Effector memory CD4-positive, alpha-beta T cell (primary cell): ENCODE measurements around the gene PEAK3.

Source experiments
- DNase-seq, 3 donors: peaks; one replicate each; pipeline ENCODE4 v3.0.0-alpha.2; 2020
- H3K27ac ChIP-seq: 2 replicates; pipeline ENCODE4 v1.7.0; 2013; ENCODE audit warnings: mild to moderate bottlenecking, low read length, moderate library complexity; ENCODE audit not compliant: insufficient read depth, poor library complexity, severe bottlenecking
- H3K27me3 ChIP-seq: replicated peaks from 2 replicates; pipeline ENCODE4 v1.7.0; 2013; ENCODE audit warnings: mild to moderate bottlenecking, low read length; ENCODE audit not compliant: insufficient read depth, control insufficient read depth, poor library complexity, severe bottlenecking
- H3K36me3 ChIP-seq: 2 replicates; pipeline ENCODE4 v1.7.0; 2013; ENCODE audit warnings: mild to moderate bottlenecking, low read length, moderate library complexity; ENCODE audit not compliant: control insufficient read depth, insufficient read depth
- H3K4me1 ChIP-seq: 2 replicates; pipeline ENCODE4 v1.7.0; 2013; ENCODE audit warnings: low read length, mild to moderate bottlenecking; ENCODE audit not compliant: control insufficient read depth, insufficient read depth, poor library complexity, severe bottlenecking
- H3K4me3 ChIP-seq: 2 replicates; pipeline ENCODE4 v1.7.0; 2013; ENCODE audit warnings: low read length, low read depth, mild to moderate bottlenecking; ENCODE audit not compliant: insufficient read depth, poor library complexity, severe bottlenecking
- H3K9me3 ChIP-seq: 2 replicates; pipeline ENCODE4 v1.7.0; 2013; ENCODE audit warnings: mild to moderate bottlenecking, low read length, moderate library complexity; ENCODE audit not compliant: control insufficient read depth
- total RNA-seq, 3 donors: gene quantifications; one replicate each; lab custom pipeline; 2026; lab: John Stamatoyannopoulos, UW

Gene PEAK3, protein sequence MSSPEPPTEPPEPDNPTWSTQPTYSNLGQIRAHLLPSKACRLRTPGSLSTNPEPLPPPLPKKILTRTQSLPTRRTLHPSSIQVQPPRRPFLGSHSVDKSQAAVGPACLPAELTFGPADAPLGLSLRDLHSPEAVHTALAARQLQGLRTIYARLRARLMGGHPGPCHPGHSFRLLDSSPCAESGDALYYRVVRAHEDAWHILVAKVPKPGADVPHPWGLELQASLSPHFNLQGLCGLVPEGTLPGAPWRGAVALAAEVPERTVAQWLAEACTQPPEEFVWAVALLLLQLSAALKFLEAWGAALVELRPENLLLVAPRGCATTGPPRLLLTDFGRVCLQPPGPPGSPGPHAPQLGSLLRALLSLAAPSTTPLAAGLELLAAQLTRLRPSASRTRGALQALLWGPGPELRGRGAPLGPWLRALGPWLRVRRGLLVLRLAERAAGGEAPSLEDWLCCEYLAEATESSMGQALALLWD
- total RNA-seq: 0.17 to 0.19 (median 0.17) reads per million in 3 donors

DNA sequence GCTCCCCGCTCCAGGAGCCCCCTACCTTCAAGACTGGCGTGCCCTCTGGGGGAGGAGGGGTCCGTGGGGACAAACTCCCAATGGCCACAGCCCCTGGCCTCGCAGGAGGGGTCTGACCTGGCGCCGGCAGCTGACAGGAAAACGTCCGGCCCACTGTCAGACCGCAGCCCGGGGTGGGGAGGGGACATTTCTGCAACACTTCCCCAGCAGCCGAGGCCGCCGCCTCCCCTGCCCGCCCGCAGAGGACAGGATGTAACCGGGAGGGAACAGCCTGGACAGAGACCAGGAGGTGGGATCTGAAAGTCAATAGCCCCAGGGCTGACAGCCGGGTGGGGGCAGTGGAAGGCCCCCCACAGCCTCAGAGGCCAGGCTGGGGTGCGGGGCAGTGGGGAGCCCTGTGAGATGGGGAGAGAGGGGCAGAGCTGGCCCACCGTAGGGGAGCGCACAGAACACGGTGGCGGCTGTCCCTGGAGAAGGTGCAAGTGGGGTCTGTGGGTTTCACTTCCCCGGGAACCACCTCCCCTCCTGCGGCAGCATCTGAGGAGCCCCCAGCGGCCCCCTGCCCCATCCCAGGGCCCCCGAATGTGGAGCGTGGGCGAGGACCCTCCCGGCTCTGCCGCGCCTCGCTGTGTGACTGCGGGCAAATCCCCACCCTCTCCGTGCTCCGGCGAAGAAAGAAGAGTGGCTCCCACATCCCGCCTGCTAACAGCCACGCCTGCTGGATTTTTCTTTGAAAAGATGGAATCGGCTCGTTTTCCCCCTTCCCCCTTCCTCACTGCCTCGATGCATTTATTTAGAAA is at the start of gene PEAK3:
TSS of gene PEAK3 (minus strand) at position 114 of the 800 bp plus-strand sequence. CDS start 1,244 bp downstream, outside the sequence.
- H3K27me3 ChIP-seq: no peaks in the 10 kb centered on the region
- H3K4me1 ChIP-seq: peaks cover 8% of the 10 kb centered on the region
- H3K27ac ChIP-seq: no peak within 1 kb of the TSS
- no peak for DNase-seq
- H3K36me3 ChIP-seq: no peaks in the 10 kb centered on the region
- H3K9me3 ChIP-seq: no peaks in the 10 kb centered on the region
- peak within 1 kb of the TSS; percentile 15 for H3K4me3 ChIP-seq

DNA sequence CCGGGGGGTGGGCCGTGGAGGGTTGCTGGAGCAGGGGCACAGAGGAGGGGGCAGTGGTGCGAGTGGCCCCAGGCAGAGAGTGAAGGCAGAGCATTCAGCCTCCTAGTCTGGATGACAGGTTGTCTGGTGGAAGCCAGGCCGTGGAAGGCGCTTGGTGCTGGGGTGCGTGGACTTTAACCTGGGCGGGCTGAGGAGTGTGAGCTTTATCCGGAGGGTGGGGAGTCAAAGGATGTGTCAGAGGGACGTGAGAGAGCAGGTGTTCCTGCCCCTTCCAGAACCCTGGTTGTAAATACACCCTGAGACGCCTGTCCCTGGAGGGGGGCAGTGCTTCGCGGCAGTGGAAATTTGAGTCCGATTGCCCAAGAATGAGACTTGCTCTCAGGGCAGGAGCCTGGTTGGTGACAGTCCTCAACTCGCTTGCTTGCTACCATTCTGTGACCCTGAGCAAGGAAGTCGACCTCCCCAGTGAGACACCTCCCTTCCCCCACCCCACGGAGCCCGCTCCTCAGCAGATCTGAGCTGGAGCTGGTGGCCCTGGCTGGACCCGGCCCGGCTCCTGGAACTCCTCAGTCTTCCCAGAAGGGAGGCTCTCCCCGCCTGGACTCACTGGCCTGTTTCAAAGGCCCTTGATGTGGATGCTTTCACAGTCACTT is 48.8 kb upstream of the PEAK3 start:
- H3K9me3 ChIP-seq: no peaks in the 10 kb centered on the region
- no peak overlapping the region for H3K4me3 ChIP-seq
- H3K36me3 ChIP-seq: peaks cover 2% of the 10 kb centered on the region
- peaks cover 29% of the 10 kb centered on the region for H3K4me1 ChIP-seq
- H3K27me3 ChIP-seq: no peaks in the 10 kb centered on the region
- no peak overlapping the region for H3K27ac ChIP-seq
- no peak for DNase-seq

DNA sequence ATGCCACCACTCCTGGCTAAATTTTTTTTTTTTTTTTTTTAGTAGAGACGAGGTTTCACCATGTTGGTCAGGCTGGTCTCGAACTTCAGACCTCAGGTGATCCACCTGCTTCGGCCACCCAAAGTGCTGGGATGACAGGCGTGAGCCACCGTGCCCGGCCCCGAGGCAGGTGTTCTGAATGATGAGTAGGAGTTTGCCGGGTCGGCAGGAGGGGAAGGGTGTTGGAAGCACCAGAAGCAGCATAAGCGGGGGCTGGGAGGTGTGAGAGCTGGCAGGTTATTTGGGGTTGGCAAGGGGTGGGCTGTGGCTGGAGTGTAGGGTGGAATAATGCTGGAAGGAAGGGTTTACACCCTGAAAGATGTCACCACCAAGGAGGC is 48.3 kb upstream of the PEAK3 start:
- Histone ChIP-seq H3K27me3 (no peaks in the 10 kb centered on the region), H3K36me3 (peaks cover 4% of the 10 kb centered on the region), H3K4me1 (peaks cover 29% of the 10 kb centered on the region), H3K27ac (no peak overlapping the region), H3K9me3 (no peaks in the 10 kb centered on the region), H3K4me3 (no peak overlapping the region)
- DNase-seq: no peak

DNA sequence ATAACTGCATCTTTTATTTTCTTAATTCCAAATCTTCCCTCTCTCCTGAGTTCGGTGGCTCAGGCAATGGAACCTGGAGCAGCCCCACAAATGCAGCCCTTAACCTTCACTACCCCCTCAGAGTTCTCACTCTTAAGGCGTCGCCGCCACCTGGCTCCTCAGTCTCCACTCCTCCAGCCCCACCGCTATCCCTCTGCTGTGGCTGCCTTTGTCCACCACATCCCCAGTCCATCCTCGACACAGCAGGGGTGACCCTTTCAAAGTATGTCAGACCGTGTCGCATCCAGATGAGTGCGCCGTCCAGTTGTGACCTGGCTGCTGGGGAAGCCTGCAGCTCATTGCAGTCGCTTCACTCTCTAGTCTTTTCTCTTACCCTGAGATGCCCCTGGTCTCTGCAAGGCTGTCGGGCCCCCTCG is 47.5 kb upstream of the PEAK3 start:
- H3K27ac ChIP-seq: no peak overlapping the region
- DNase-seq: no peak
- peak overlapping the region; percentile 92 for H3K4me3 ChIP-seq
- H3K4me1 ChIP-seq: peaks cover 29% of the 10 kb centered on the region
- H3K27me3 ChIP-seq: no peaks in the 10 kb centered on the region
- H3K36me3 ChIP-seq: peaks cover 6% of the 10 kb centered on the region
- no peaks in the 10 kb centered on the region for H3K9me3 ChIP-seq

DNA sequence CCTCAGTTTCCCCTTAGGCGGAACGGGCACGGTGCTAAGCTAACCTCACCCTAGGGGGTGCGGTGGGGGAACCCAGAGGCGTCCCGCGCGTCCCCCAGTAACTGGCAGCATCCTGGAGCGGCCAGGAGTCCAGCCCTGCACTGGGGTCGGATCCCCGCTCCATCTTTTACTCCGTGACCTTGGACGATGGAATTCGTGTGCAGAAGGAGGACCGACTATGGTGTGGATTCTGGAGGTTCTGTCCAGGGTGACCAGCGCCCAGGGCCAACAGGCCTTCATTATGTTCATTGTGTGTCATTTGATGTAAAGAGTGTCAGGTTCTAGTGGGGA is 47.1 kb upstream of the PEAK3 start:
- H3K27ac ChIP-seq: peak overlapping the region; percentile 74

DNA sequence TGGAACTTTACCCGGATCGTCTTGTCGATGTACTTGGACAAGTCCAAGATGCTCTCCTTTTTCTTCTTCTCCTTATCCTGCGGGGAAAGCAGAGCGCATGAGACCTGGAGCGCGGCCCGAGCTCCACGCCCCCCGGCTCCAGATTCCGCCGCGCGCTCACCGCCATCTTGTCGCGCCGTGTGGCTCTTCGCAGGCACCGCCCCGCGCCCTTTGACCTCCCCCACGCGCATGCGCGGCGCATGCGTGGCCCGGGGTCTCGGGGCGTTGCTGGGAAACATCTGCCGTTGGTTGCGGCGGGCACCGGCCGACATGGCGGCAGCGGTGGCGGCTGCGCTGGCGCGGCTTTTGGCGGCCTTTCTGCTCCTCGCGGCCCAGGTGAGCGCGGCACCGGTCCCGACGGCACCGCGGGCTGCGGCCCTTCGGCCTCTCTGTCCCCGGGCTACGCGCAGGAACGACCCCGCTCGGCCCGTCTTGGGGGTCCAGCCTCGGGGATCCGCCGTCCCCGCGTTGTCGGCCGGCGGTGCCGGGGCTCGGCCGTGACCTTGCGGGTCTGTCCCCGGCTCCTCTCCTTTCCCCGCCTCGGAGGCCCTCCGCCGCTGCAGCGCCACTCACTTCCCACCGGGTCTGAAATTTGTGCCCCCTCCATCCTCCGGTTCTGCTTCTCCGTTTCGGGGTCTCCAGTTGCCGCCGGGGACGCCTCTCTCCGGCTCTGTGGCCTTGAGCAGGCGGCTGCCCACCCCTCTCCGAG is 46.6 kb upstream of the PEAK3 start, which contains the start of the genes LSM7 and SPPL2B:
TSS of gene LSM7 (minus strand) at position 186 of the 748 bp plus-strand sequence. CDS start at position 166, 20 bp downstream.
TSS of gene SPPL2B (plus strand) at position 284 of the 748 bp plus-strand sequence. CDS start at position 310, 26 bp downstream.
- DNase-seq: peak; percentile 86 to 90 (median 89)
- Histone ChIP-seq H3K9me3 (no peaks in the 10 kb centered on the region), H3K27me3 (no peaks in the 10 kb centered on the region), H3K36me3 (peaks cover 15% of the 10 kb centered on the region), H3K27ac (peak within 1 kb of the TSS; percentile 74), H3K4me1 (peaks cover 29% of the 10 kb centered on the region), H3K4me3 (peak within 1 kb of the TSS; percentile 92)

More for the DNA sequence above, 47.1 kb upstream of the PEAK3 start:
- peaks cover 10% of the 10 kb centered on the region for H3K36me3 ChIP-seq
- H3K4me1 ChIP-seq: peaks cover 29% of the 10 kb centered on the region
- no peak for DNase-seq
- no peaks in the 10 kb centered on the region for H3K9me3 ChIP-seq
- H3K4me3 ChIP-seq: peak overlapping the region; percentile 92
- no peaks in the 10 kb centered on the region for H3K27me3 ChIP-seq

DNA sequence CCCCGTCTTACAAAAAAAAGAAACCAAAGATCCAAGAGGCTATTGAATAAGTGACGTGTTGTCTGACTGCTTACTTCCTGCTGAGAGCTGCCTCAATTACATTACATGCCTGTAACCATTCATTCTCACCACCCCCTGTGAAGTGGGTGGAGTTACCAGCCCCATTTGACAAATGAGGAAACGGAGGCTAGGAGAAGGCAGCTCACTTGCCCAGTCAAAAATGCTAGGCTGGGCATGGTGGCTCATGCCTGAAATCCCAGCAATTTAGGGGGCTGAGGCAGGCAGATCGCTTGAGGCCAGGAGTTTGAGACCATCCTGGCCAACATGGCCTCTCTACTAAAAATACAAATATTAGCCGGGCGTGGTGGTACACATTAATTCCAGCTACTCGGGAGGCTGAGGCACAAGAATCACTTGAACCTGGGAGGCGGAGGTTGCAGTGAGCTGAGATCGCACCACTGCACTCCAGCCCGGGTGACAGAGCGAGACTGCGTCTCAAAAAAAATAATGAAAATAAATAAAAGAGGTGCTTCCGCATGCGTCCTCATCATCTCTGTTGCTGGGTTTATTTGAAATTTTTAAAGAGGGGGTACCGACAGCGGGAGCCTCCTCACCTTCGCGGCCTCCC is 45.9 kb upstream of the PEAK3 start:
- Histone ChIP-seq H3K4me3 (peak overlapping the region; percentile 92), H3K9me3 (no peaks in the 10 kb centered on the region), H3K4me1 (peaks cover 29% of the 10 kb centered on the region), H3K27me3 (no peaks in the 10 kb centered on the region), H3K36me3 (peaks cover 19% of the 10 kb centered on the region), H3K27ac (peak overlapping the region; percentile 74)
- peak; percentile 15 to 47 (median 31) for DNase-seq

DNA sequence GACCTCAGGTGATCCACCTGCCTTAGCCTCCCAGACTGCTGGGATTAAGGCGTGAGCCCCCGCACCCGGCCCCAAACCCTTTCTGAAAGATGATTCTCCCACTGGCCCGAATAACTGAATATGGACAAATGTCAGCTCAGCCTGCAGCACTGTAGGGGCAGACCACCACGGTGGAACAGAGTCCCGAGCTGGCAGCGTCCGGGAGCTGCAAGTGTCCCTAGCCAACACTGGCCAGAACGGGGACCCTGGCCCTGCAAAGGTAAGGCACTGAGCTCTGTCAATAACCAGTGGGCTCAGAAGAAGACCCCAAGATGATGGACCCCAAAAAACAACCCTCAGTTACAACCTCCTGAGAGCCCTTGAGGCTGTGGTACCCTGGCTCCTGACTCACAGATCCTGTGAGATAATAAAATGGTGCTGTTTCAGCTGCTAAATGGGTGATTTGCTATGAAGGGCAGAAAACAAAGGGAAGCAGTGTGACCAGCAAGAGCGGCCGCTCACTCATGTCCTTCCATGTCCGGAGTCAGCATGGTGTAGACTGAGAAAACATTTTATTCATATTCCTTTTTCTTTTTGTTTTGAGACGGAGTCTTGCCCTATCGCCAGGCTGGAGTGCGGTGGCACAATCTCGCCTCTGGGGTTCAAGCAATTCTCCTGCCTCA is 44.9 kb upstream of the PEAK3 start:
- H3K36me3 ChIP-seq: peaks cover 24% of the 10 kb centered on the region
- DNase-seq: no peak
- no peaks in the 10 kb centered on the region for H3K27me3 ChIP-seq
- no peaks in the 10 kb centered on the region for H3K9me3 ChIP-seq
- H3K4me1 ChIP-seq: peaks cover 22% of the 10 kb centered on the region
- H3K4me3 ChIP-seq: no peak overlapping the region
- H3K27ac ChIP-seq: no peak overlapping the region
